ENCODE results near the gene USP21.

The USP21 gene

DNA sequence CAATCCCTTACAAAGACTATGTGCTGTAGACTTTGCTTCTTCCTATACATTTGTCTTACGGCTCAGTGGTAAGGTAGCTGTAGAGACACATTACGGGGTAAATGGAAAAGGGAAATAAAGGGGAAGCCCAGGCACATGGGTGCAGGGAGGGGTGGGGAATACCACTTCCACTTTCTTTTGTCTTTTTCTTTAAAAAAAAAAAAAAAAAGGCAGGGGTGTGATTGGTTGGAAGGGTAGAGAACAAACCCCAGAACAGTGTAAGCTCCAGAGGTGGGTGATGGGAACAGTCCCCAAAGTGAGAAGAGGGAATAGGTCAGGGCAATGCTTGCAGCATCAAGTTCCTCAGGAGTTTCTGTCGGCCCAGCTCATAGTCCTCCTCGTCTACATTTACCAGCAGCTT is 37.5 kb upstream of the USP21 start:
- DNase-seq, result no peak
- peaks cover 38 to 73% (median 66%) of the 10 kb centered on the region in 3 donors for H3K36me3 ChIP-seq

DNA sequence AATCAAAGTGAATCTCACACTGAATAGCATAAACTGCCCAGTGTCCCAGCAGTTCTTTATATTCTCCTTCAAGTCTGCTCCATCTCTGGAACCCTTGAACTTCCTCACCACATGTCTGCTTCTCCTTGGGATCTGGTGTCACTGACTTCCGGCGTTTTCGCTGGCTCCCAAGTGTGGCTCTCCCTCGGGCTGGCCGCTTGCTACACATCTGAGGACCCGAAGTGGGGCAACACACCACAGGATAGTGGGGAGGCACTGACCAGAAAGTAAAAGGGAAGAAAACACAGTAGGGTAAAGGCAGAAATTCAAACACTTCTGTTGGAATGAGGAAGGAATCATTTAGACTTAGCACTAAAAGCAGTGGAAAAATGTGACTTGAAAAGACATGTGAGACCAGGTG is 36.3 kb upstream of the USP21 start:
- Histone ChIP-seq H3K36me3 (peaks cover 38 to 84% (median 78%) of the 10 kb centered on the region in 3 donors), H3K27ac (no peak overlapping the region), H3K27me3 (no peaks in the 10 kb centered on the region), H3K4me3 (no peak overlapping the region), H3K4me1 (peaks cover 0 to 27% (median 20%) of the 10 kb centered on the region in 4 donors), H3K9me3 (no peaks in the 10 kb centered on the region)
- intact Hi-C loops (cut with DNase I; ENCODE audit: low total_unique reads), result no loop called here
- TF ChIP-seq, protein P1, sequence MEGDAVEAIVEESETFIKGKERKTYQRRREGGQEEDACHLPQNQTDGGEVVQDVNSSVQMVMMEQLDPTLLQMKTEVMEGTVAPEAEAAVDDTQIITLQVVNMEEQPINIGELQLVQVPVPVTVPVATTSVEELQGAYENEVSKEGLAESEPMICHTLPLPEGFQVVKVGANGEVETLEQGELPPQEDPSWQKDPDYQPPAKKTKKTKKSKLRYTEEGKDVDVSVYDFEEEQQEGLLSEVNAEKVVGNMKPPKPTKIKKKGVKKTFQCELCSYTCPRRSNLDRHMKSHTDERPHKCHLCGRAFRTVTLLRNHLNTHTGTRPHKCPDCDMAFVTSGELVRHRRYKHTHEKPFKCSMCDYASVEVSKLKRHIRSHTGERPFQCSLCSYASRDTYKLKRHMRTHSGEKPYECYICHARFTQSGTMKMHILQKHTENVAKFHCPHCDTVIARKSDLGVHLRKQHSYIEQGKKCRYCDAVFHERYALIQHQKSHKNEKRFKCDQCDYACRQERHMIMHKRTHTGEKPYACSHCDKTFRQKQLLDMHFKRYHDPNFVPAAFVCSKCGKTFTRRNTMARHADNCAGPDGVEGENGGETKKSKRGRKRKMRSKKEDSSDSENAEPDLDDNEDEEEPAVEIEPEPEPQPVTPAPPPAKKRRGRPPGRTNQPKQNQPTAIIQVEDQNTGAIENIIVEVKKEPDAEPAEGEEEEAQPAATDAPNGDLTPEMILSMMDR (IDR thresholded peaks at IDR 0.05), result no peak
- no peak for DNase-seq

More for the DNA sequence above, 37.5 kb upstream of the USP21 start:
- Histone ChIP-seq H3K4me1 (peaks cover 0 to 30% (median 22%) of the 10 kb centered on the region in 4 donors), H3K4me3 (no peak overlapping the region), H3K27me3 (no peaks in the 10 kb centered on the region), H3K27ac (no peak overlapping the region), H3K9me3 (no peaks in the 10 kb centered on the region)
- intact Hi-C loops (cut with DNase I; ENCODE audit: low total_unique reads), result no loop called here
- TF ChIP-seq, protein P1 (IDR thresholded peaks at IDR 0.05), result no peak

DNA sequence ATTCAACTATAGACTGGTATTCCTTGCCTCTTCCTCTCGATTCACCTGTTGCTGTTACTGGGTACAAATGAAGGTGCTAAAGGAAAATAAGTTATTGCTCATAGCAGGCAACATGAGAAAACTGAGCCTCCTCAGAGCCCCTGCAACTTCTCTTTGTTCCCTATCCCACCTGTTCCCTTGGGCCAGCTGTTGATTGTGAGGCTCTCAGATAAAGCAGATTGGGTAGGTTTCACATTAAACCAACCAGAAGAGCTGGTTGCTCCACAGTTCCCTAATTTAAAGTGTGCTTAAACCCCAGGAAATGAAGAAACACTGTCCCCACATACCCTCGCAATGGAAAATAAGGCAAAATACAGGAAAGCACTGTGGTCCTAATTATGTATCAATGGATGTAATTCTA is 31.7 kb upstream of the USP21 start:
- intact Hi-C loops (cut with DNase I; ENCODE audit: low total_unique reads), result no loop called here
- Histone ChIP-seq H3K4me3 (no peak overlapping the region), H3K36me3 (peaks cover 31 to 72% (median 64%) of the 10 kb centered on the region in 3 donors), H3K27me3 (no peaks in the 10 kb centered on the region), H3K9me3 (no peaks in the 10 kb centered on the region), H3K27ac (no peak overlapping the region), H3K4me1 (peaks cover 0 to 48% (median 28%) of the 10 kb centered on the region in 4 donors)
- no peak for DNase-seq
- TF ChIP-seq, protein P1 (IDR thresholded peaks at IDR 0.05), result no peak

DNA sequence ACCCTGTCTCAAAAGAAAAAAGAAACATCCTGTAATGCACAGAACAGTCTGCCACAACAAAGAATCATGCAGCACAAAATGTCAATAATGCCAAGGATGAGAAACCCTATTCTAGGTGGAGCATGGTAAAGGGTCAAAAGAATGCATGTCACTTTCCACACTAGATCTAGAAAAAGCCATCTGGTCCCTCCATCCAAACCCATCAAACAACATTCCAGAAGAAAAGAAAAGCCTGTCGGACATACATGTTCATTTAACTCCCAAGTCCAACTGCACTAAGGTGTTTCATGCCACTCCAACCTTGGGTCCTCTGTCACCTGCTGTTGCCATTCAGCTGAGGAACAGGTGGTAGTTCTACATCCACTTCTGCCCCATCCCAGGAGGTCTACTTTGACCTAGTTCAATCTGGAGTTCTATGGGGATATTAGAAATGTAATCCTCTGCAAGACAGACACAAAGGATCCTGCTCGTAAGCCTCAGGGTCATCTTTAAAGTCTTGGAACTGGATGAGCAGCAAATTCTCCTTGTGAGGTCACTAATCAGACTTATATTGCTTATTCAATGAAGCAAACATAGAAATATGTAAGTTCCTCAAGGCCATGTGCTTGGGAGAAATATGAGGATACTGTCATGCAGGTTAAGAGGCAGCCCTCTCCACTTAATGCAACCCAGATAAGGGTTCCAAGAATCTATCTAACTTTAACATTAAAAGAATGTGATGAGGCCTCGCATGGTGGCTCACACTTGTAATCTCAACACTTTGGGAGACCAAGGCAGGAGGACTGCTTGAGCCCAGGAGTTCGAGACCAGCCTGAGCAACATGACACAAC is 30.5 kb upstream of the USP21 start:
- no peaks in the 10 kb centered on the region for H3K9me3 ChIP-seq
- intact Hi-C loops (cut with DNase I; ENCODE audit: low total_unique reads), result no loop called here
- TF ChIP-seq, protein P1 (IDR thresholded peaks at IDR 0.05), result no peak
- no peak overlapping the region for H3K4me3 ChIP-seq
- no peaks in the 10 kb centered on the region for H3K27me3 ChIP-seq
- DNase-seq, result no peak
- H3K4me1 ChIP-seq, result peaks cover 0 to 52% (median 33%) of the 10 kb centered on the region in 4 donors
- H3K27ac ChIP-seq, result no peak overlapping the region
- H3K36me3 ChIP-seq, result peaks cover 21 to 61% (median 52%) of the 10 kb centered on the region in 3 donors

DNA sequence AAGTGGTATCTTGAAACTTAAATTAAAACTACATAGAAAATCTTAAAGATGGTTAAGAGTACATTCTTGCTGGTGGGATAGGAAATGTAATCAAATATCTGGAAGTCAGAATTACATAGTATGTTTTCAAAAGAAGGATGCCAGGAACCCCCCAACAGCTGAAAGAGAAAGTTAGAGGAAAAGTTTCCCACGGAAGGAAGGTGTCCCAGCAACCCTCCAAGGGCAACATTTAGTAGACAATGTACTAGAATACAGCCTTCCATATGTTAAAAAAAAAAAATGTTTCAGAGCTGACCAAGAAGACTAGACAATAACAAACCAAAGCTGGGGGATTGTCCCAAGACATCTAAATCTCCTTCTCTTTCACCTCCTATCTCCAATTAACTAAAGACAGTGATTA is 29.0 kb upstream of the USP21 start:
- Histone ChIP-seq H3K4me3 (no peak overlapping the region), H3K4me1 (peaks cover 0 to 64% (median 40%) of the 10 kb centered on the region in 4 donors), H3K27me3 (no peaks in the 10 kb centered on the region), H3K27ac (peak overlapping the region in 1 of 2 donors; percentile 91), H3K36me3 (peaks cover 13 to 46% (median 40%) of the 10 kb centered on the region in 3 donors), H3K9me3 (no peaks in the 10 kb centered on the region)
- intact Hi-C loops (cut with DNase I; ENCODE audit: low total_unique reads), result no loop called here
- TF ChIP-seq, protein P1 (IDR thresholded peaks at IDR 0.05), result no peak
- DNase-seq, result no peak
